HepG2 (cell line): ENCODE results near the gene ATP5PB. TPM values are rescaled to one million over a fixed set of nuclear protein-coding genes. Genes with fewer than 3 reads are reported as not detected.

Source experiments
- CBX2 ChIP-seq, 2 experiments: fragments of 200-600 bp in 1 of 2; sonication (generic); formaldehyde crosslinking in 1 of 2; IDR thresholded peaks; 2 replicates each; pipeline versions ENCODE4 v1.7.0 to v1.8.1; 2018 to 2022; ENCODE audit warnings: low read depth in 2 of 2, low read length in 1 of 2, mild to moderate bottlenecking in 1 of 2, missing genetic modification reagents in 1 of 2
- CCDC6 ChIP-seq: sonication (generic); formaldehyde crosslinking; IDR thresholded peaks from 2 replicates; pipeline ENCODE4 v1.8.1; 2022; ENCODE audit warnings: mild to moderate bottlenecking, missing genetic modification reagents, moderate library complexity
- ELF4 ChIP-seq: sonication (generic); formaldehyde crosslinking; IDR thresholded peaks from 2 replicates; pipeline ENCODE4 v1.5.0; 2020; ENCODE audit warnings: missing genetic modification reagents, mild to moderate bottlenecking, moderate library complexity, borderline replicate concordance
- NFIC ChIP-seq: IDR thresholded peaks from 2 replicates; pipeline ENCODE4 v1.6.1; 2012; ENCODE audit warnings: mild to moderate bottlenecking, low read length, inconsistent platforms
- RBM39 ChIP-seq: fragments of 200-400 bp; formaldehyde crosslinking; IDR thresholded peaks from one replicate; pipeline ENCODE4 v1.6.1; 2018; ENCODE audit warnings: antibody characterized with exemption, mild to moderate bottlenecking, low read depth, low read length; ENCODE audit not compliant: poor library complexity, severe bottlenecking
- SRSF9 ChIP-seq: fragments of 200-400 bp; formaldehyde crosslinking; IDR thresholded peaks from 2 replicates; pipeline ENCODE4 v1.6.1; 2018; ENCODE audit warnings: borderline replicate concordance, mild to moderate bottlenecking, low read depth, low read length; ENCODE audit not compliant: insufficient read depth, poor library complexity, severe bottlenecking
- SSRP1 ChIP-seq: IDR thresholded peaks from 2 replicates; pipeline ENCODE4 v1.6.1; 2016; ENCODE audit warnings: control low read depth
- THYN1 ChIP-seq: sonication (generic); formaldehyde crosslinking; IDR thresholded peaks from 2 replicates; pipeline ENCODE4 v1.8.1; 2023; ENCODE audit warnings: low read depth, mild to moderate bottlenecking, moderate library complexity, missing genetic modification reagents, borderline replicate concordance
- ZFP41 ChIP-seq: sonication (generic); formaldehyde crosslinking; IDR thresholded peaks from 2 replicates; pipeline ENCODE4 v1.4.0; 2020; ENCODE audit warnings: mild to moderate bottlenecking, missing genetic modification reagents, borderline replicate concordance
- ZNF292 ChIP-seq: sonication (generic); formaldehyde crosslinking; IDR thresholded peaks from 2 replicates; pipeline ENCODE4 v1.8.1; 2022; ENCODE audit warnings: mild to moderate bottlenecking, low read depth, missing genetic modification reagents, borderline replicate concordance
- ZNF335 ChIP-seq: sonication (generic); formaldehyde crosslinking; IDR thresholded peaks from 2 replicates; pipeline ENCODE4 v1.4.0; 2020; ENCODE audit warnings: missing genetic modification reagents
- ZNF367 ChIP-seq: sonication (generic); formaldehyde crosslinking; IDR thresholded peaks from 2 replicates; pipeline ENCODE4 v1.4.0; 2020; ENCODE audit warnings: missing genetic modification reagents, borderline replicate concordance
- ZNF569 ChIP-seq: sonication (generic); formaldehyde crosslinking; IDR thresholded peaks from 2 replicates; pipeline ENCODE4 v1.5.0; 2020; ENCODE audit warnings: mild to moderate bottlenecking, missing genetic modification reagents, moderate library complexity, borderline replicate concordance
- ZNF703 ChIP-seq: sonication (generic); formaldehyde crosslinking; IDR thresholded peaks from 2 replicates; pipeline ENCODE4 v1.5.1; 2020; ENCODE audit warnings: missing genetic modification reagents, mild to moderate bottlenecking, moderate library complexity, borderline replicate concordance
- polyA plus RNA-seq, 8 experiments: library from polyadenylated mRNA; depleted of rRNA in 3 of 8; stranded (reverse) in 7 of 8; unstranded in 1 of 8; fragments of >200 nt; fragmentation: Illumina TruSeq in 4 of 8; extraction: Trizol in 4 of 8; gene quantifications; 2 replicates each; pipeline versions ENCODE4 v1.2.1 to v1.2.3, GENCODE V29; 2011 to 2016; ENCODE audit warnings: low read depth in 4 of 8, missing spikeins in 1 of 8, mixed read lengths in 1 of 8; ENCODE audit not compliant: insufficient read depth in 1 of 8
- total RNA-seq, 5 experiments: library from RNA; depleted of rRNA; stranded (reverse); fragments of >200 nt; fragmentation: Illumina TruSeq; extraction: Trizol; gene quantifications; 2 replicates each; pipeline ENCODE4 v1.2.3, GENCODE V29; 2016; ENCODE audit warnings: low read depth in 1 of 5
- TF ChIP-seq, protein P1 (sequence below): sonication (generic); formaldehyde crosslinking; IDR thresholded peaks from 2 replicates; pipeline ENCODE4 v1.5.1; 2020; ENCODE audit warnings: mild to moderate bottlenecking, missing genetic modification reagents, moderate library complexity
- TF ChIP-seq, protein P2 (sequence below): sonication (generic); formaldehyde crosslinking; IDR thresholded peaks from 2 replicates; pipeline ENCODE4 v1.4.0; 2020; ENCODE audit warnings: missing genetic modification reagents, borderline replicate concordance
- TF ChIP-seq, protein P3 (sequence below): IDR thresholded peaks from 2 replicates; pipeline ENCODE4 v1.6.1; 2018; ENCODE audit warnings: missing genetic modification reagents
- TF ChIP-seq, protein P4 (sequence below): sonication (generic); formaldehyde crosslinking; IDR thresholded peaks from 2 replicates; pipeline ENCODE4 v1.9.0; 2021; ENCODE audit warnings: missing genetic modification reagents, borderline replicate concordance

ATP5PB gene
- total and polyA plus RNA-seq, 2 of the 13 experiments (the other 11 are each of a cell fraction or from before 2014, with no cell fraction given): 297 to 541 TPM

DNA sequence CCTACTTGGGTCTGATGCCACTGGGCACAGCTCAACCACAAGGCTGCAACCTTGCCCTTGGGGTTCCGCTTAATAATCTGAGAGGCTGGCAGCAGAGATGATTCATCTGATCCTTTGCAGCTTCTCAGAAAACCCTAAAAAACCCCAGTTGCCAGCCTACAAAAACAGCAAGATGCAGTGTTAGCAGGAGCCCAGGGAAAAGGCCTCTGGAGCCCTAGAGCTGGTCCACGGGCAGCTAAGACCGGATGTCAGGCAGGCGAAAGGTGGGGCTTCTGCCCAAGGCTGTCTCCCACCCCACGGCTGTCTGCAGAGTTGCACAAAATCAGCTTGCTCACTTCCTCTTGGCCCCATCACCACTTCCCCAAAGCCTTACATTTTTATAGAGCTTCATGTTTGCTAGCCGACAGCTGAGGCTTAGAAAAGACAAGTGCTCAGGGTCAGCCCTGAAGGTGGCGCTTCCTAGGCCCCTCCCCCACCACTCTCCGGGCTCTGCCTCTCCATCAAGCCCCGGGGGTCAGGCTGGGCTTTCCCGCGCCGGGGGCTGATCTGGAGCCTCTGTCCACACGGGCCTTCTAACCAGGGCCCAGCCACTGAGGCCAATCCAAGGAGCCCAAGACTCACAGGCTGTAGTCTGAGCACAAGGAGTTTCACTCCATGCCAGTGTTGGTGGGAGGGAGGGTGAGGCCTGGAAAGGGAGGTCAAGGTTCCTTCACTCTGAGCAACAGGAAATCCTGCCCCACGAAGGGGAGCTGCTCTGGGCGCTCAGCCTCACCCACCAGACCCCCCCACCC lies 58.3 kb downstream of the ATP5PB start (continued):
- TF ChIP-seq, protein P1, sequence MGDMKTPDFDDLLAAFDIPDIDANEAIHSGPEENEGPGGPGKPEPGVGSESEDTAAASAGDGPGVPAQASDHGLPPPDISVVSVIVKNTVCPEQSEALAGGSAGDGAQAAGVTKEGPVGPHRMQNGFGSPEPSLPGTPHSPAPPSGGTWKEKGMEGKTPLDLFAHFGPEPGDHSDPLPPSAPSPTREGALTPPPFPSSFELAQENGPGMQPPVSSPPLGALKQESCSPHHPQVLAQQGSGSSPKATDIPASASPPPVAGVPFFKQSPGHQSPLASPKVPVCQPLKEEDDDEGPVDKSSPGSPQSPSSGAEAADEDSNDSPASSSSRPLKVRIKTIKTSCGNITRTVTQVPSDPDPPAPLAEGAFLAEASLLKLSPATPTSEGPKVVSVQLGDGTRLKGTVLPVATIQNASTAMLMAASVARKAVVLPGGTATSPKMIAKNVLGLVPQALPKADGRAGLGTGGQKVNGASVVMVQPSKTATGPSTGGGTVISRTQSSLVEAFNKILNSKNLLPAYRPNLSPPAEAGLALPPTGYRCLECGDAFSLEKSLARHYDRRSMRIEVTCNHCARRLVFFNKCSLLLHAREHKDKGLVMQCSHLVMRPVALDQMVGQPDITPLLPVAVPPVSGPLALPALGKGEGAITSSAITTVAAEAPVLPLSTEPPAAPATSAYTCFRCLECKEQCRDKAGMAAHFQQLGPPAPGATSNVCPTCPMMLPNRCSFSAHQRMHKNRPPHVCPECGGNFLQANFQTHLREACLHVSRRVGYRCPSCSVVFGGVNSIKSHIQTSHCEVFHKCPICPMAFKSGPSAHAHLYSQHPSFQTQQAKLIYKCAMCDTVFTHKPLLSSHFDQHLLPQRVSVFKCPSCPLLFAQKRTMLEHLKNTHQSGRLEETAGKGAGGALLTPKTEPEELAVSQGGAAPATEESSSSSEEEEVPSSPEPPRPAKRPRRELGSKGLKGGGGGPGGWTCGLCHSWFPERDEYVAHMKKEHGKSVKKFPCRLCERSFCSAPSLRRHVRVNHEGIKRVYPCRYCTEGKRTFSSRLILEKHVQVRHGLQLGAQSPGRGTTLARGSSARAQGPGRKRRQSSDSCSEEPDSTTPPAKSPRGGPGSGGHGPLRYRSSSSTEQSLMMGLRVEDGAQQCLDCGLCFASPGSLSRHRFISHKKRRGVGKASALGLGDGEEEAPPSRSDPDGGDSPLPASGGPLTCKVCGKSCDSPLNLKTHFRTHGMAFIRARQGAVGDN (CRISPR knock-in tag): peak; percentile 93
- TF ChIP-seq ZNF703 (CRISPR knock-in tag) (no peak; the same call in 1 of the 2 replicates), ZNF367 (CRISPR knock-in tag) (no peak), RBM39 (peak; percentile 42), ZNF335 (0 out of 2 replicates have a peak, but pooled peaks have one; percentile 17), CBX2 (IDR thresholded peaks at IDR 0.05; ENCODE audit: low read depth, low read length) (no peak), CBX2 (CRISPR knock-in tag; IDR thresholded peaks at IDR 0.05; ENCODE audit: low read depth) (peak; percentile 43; the same call in 1 of the 2 replicates), ZNF292 (CRISPR knock-in tag) (peak; percentile 90), THYN1 (no peak), ZFP41 (0 out of 2 replicates have a peak, but pooled peaks have one; percentile 28), CCDC6 (CRISPR knock-in tag) (peak; percentile 87), SRSF9 (no peak), ZNF569 (CRISPR knock-in tag) (no peak), SSRP1 (CRISPR knock-in tag) (no peak), NFIC (no peak), ELF4 (CRISPR knock-in tag) (peak; percentile 78; the same call in 1 of the 2 replicates)
- TF ChIP-seq, protein P2, sequence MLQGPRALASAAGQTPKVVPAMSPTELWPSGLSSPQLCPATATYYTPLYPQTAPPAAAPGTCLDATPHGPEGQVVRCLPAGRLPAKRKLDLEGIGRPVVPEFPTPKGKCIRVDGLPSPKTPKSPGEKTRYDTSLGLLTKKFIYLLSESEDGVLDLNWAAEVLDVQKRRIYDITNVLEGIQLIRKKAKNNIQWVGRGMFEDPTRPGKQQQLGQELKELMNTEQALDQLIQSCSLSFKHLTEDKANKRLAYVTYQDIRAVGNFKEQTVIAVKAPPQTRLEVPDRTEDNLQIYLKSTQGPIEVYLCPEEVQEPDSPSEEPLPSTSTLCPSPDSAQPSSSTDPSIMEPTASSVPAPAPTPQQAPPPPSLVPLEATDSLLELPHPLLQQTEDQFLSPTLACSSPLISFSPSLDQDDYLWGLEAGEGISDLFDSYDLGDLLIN (CRISPR knock-in tag): no peak
- TF ChIP-seq, protein P3, sequence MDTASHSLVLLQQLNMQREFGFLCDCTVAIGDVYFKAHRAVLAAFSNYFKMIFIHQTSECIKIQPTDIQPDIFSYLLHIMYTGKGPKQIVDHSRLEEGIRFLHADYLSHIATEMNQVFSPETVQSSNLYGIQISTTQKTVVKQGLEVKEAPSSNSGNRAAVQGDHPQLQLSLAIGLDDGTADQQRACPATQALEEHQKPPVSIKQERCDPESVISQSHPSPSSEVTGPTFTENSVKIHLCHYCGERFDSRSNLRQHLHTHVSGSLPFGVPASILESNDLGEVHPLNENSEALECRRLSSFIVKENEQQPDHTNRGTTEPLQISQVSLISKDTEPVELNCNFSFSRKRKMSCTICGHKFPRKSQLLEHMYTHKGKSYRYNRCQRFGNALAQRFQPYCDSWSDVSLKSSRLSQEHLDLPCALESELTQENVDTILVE: 0 out of 2 replicates have a peak, but pooled peaks have one; percentile 46
- TF ChIP-seq, protein P4, sequence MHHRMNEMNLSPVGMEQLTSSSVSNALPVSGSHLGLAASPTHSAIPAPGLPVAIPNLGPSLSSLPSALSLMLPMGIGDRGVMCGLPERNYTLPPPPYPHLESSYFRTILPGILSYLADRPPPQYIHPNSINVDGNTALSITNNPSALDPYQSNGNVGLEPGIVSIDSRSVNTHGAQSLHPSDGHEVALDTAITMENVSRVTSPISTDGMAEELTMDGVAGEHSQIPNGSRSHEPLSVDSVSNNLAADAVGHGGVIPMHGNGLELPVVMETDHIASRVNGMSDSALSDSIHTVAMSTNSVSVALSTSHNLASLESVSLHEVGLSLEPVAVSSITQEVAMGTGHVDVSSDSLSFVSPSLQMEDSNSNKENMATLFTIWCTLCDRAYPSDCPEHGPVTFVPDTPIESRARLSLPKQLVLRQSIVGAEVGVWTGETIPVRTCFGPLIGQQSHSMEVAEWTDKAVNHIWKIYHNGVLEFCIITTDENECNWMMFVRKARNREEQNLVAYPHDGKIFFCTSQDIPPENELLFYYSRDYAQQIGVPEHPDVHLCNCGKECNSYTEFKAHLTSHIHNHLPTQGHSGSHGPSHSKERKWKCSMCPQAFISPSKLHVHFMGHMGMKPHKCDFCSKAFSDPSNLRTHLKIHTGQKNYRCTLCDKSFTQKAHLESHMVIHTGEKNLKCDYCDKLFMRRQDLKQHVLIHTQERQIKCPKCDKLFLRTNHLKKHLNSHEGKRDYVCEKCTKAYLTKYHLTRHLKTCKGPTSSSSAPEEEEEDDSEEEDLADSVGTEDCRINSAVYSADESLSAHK (CRISPR knock-in tag): no peak
